Measurements from ENCODE around the gene FOXO1.

Gene FOXO1

GRCh38 chr13:40666933-40667621 lies 636 bp upstream of the FOXO1 start:
- DNase-seq (ENCODE audit: low read depth in 2 of 2, low spot score in 1 of 2): peak in 1 of 2 donors; percentile 4

DNA sequence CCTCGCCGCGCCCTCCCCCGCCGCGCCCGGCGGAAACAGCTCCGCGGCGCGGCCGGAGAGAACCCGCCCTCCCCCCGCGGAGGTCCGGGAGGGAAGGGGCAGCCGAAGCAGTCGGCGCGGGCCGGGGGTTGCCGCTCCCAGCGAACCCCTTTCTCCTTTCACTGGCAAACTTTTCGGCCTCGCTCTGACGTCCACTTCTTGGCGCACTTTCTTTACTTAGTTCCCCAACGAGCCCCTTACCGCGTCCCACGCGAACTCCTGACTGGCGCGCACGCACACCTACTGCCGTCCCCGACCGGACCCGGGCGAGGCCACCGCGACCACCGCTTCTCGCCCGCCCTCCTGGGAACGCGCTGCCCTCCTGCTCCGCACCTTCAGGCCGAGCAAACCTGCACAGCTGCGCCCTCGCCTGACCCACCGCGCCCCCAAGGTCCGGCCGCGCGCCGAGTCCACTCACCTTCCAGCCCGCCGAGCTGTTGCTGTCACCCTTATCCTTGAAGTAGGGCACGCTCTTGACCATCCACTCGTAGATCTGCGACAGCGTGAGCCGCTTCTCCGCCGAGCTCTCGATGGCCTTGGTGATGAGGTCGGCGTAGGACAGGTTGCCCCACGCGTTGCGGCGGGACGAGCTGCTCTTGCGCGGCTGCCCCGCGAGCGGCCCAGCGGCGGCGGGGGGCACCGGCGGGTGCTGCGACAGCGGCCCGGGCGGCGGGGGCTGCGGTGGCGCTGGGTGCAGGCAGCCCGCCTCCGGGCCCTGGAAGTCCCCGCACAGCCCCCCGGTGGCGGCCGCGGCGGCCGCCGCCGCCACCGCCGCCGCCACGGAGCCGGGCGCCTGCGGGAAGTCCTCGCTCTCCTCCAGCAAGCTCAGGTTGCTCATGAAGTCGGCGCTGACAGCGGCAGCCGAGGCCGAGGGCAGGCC lies 1.1 kb downstream of the FOXO1 start:
- DNase-seq (ENCODE audit: low read depth in 2 of 2, low spot score in 1 of 2): peak in 1 of 2 donors; percentile 24

- DNase-seq (ENCODE audit: low read depth in 2 of 2, low spot score in 1 of 2): peak in 1 of 2 donors; percentile 48
Observed at GRCh38 chr13:40664350-40665125, 1.9 kb downstream of the FOXO1 start.

DNA sequence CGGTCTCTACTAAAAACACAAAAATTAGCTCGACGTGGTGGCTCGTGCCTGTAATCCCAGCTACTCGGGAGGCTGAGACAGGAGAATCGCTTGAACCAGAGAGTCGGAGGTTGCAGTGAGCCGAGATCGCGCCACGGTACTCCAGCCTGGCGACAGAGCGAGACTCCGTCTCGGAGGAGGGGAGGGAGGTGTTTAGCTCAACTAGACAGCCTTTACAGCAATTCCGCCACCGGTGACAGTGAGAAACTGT lies 2.4 kb downstream of the FOXO1 start:
- DNase-seq (ENCODE audit: low read depth in 2 of 2, low spot score in 1 of 2): peak in 1 of 2 donors; percentile 49

- no peak for DNase-seq (ENCODE audit: low read depth in 2 of 2, low spot score in 1 of 2)
Observed at GRCh38 chr13:40662866-40663265, 3.6 kb downstream of the FOXO1 start.

DNA sequence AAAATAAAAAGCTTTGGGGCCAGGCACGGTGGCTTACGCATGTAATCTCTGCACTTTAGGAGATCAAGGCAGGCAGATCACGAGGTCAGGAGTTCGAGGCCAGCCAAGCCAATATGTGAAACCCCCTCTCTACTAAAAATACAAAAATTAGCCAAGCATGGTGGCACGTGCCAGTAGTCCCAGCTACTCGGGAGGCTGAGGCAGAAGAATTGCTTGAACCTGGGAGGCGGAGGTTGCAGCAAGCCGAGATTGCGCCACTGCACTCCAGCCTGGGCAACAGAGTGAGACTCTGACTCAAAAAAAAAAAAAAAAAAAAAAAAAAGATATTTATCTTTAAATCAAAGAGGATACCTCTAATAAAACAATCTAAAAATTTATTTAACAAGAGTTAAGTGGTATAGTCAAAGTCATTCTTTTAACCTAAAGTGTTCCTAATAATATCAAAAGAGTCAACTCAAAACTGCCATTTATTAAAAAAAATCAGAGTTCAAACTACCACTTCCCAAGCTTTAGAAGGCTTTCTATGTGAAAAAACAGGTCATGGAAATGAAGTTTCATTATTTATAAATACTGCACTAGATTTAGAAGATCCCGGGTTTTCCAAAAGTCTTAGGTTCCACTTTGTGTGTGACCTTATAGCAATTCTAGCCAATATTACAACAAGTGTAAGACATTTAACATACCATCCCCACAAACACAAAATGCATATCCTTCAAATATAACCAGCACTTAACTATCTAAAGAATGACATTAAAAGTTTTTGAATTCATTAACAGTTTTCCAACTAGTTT lies 4.4 kb downstream of the FOXO1 start:
- DNase-seq (ENCODE audit: low read depth in 2 of 2, low spot score in 1 of 2): no peak

DNA sequence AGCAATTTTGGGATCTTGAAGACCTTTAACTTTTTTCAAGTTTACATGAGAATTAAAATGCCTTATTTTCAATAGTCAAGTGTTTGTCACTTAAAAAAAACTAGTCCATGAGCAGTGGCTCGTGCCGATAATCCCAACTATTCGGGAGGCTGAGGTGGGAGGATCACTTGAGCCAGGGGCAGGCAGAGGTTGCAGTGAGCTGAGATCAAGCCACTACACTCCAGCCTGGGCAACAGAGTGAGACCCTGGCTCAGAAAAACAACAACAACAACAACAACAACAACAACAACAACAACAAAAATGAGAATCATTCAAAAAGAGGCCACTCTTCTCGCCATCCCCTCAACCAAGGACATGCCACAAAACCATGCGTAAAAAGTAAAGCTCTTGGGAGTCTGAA lies 5.7 kb downstream of the FOXO1 start:
- no peak for DNase-seq (ENCODE audit: low read depth in 2 of 2, low spot score in 1 of 2)

DNA sequence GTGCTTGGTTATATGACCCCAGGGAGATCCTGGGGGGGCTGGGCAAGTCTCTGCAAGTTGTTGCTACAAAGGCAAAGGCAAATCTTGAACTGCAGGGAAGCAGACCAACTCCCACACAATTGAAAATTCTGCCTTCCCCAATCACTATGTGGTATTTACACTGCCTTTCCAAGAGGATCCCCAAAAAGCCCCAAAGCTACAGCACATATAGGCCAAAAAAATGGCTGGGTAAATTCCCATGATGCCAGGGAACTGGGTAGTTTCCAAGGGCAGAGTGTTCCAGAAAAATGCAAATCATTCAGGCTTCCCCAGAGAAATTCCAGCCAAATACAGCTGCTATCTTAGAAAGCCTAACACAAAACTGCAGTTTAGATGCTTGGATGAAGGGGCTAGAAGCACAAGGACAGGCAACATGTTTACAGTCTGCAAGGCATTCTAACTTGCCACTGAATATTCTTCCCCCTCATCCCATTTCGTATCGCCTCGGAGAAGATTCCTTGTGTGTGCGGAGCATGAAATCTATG lies 6.2 kb downstream of the FOXO1 start:
- DNase-seq (ENCODE audit: low read depth in 2 of 2, low spot score in 1 of 2): no peak

- DNase-seq (ENCODE audit: low read depth in 2 of 2, low spot score in 1 of 2): no peak
Observed at GRCh38 chr13:40657951-40658350, 8.5 kb downstream of the FOXO1 start.

- no peak for DNase-seq (ENCODE audit: low read depth in 2 of 2, low spot score in 1 of 2)
Observed at GRCh38 chr13:40657307-40657706, 9.1 kb downstream of the FOXO1 start.

DNA sequence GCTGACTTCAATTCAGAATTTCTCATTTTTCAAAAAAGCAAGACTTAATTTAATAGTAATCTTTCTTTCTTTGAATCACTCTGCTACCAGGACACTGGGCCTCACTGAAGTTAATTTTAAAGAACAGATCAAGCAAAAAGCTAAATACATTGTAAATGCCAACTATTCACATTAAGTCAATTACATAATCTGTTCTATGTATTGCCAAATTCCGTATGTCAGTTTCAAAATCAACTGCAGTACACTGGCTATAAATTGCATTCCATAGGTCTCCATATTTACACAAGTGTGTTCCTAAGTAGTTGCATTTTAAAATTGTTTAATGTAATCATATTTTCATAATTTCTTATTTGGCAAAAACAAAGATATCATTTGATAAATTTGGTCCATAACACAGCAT lies 10.1 kb downstream of the FOXO1 start:
- no peak for DNase-seq (ENCODE audit: low read depth in 2 of 2, low spot score in 1 of 2)

- no peak for DNase-seq (ENCODE audit: low read depth in 2 of 2, low spot score in 1 of 2)
Observed at GRCh38 chr13:40653527-40654318, 12.7 kb downstream of the FOXO1 start.

- DNase-seq (ENCODE audit: low read depth in 2 of 2, low spot score in 1 of 2): no peak
Observed at GRCh38 chr13:40652588-40652940, 13.9 kb downstream of the FOXO1 start.

DNA sequence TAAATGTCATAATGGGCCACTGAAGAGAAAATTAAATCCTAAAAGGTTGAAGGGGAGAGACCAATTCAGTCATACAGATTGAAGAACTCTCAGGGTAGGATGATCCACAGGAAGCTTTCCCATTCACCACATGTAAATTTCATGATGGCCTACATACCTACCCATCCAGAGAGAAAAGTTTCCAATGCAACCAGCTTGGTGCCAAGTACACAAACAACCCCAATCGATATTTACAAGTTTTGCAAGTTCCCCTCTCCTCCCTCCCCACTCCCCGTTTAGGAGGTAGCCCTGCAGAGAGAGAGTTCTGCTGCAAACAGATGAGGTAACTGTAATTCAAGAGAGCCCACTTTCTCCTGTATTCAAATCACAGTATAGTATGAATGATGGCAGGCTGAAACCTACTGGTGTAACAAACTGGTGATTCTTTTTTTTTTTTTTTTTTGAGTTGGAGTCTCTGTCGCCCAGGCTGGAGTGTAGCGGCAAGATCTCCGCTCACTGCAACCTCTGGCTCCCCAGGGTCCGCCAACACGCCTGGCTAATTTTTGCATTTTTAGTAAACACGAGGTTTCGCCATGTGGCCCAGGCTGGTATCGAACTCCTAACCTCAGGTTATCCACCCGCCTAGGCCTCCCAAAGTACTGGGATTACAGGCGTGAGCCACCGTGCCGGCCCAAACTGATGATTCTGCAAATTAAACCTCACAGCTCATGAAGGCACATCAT lies 14.4 kb downstream of the FOXO1 start:
- DNase-seq (ENCODE audit: low read depth in 2 of 2, low spot score in 1 of 2): no peak

- DNase-seq (ENCODE audit: low read depth in 2 of 2, low spot score in 1 of 2): no peak
Observed at GRCh38 chr13:40648841-40649240, 17.6 kb downstream of the FOXO1 start.

DNA sequence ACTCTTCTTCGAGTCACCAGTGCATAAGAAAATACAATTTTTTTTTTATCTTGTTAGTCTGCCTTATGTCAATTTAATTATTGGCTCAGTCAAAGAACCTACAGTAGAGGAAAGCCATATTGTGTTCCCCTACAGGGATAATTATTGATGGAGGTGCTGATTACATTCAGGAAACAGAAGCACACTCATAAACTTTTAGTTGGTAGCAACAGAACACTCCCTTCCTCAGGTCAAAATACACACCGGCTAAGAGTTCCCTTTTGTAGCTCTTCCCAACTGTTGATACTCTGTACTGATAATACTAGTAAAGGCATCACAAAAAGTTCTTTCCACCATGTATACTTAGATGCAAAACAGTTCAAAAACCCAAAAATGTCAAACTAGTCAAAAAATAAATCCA lies 18.4 kb downstream of the FOXO1 start:
- DNase-seq (ENCODE audit: low read depth in 2 of 2, low spot score in 1 of 2): no peak

- DNase-seq (ENCODE audit: low read depth in 2 of 2, low spot score in 1 of 2): no peak
Observed at GRCh38 chr13:40644838-40645604, 21.4 kb downstream of the FOXO1 start.

- DNase-seq (ENCODE audit: low read depth in 2 of 2, low spot score in 1 of 2): no peak
Observed at GRCh38 chr13:40640845-40641458, 25.5 kb downstream of the FOXO1 start.

Data from stimulated activated CD8-positive, alpha-beta memory T cell treated with anti-CD3 and anti-CD28 coated beads, Interleukin-4, amount 100 ng/mL, for 4 hours (primary cell).